ENCODE data around the gene CCSER1.

DNA sequence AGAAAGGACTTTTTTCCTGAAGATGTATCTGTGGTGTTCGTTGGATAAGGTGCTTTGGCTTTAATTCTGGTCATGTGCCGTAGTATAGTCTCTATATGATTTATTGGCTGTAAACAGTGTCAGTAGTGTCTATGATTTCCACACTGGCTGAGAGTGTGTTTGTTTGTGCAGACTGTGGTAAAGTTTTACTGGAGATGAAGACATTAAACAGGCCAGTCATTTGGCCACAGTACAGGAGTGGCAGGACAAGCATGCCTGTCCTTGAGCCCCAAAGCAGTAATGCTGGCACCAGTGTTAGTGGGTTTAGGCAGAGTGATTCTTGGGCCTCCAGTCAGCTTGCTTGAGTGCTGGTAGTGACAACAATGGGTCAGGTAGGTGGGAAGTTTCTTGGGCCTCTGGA, 1152.7 kb downstream of the CCSER1 start:
- TF ChIP-seq, protein P1, sequence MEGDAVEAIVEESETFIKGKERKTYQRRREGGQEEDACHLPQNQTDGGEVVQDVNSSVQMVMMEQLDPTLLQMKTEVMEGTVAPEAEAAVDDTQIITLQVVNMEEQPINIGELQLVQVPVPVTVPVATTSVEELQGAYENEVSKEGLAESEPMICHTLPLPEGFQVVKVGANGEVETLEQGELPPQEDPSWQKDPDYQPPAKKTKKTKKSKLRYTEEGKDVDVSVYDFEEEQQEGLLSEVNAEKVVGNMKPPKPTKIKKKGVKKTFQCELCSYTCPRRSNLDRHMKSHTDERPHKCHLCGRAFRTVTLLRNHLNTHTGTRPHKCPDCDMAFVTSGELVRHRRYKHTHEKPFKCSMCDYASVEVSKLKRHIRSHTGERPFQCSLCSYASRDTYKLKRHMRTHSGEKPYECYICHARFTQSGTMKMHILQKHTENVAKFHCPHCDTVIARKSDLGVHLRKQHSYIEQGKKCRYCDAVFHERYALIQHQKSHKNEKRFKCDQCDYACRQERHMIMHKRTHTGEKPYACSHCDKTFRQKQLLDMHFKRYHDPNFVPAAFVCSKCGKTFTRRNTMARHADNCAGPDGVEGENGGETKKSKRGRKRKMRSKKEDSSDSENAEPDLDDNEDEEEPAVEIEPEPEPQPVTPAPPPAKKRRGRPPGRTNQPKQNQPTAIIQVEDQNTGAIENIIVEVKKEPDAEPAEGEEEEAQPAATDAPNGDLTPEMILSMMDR (IDR thresholded peaks at IDR 0.05): no peak
- no peak for TF ChIP-seq REST (IDR thresholded peaks at IDR 0.05; ENCODE audit: insufficient read depth in 1 of 2, low read depth in 2 of 2, low read length in 1 of 2)
- no peak for TF ChIP-seq POLR2AphosphoS5 (IDR thresholded peaks at IDR 0.05; ENCODE audit: low read depth, low read length)
